A172 (cell line): Measurements from ENCODE around the gene LIN28B. TPM values are rescaled to one million over a fixed set of nuclear protein-coding genes. Genes with fewer than 3 reads are reported as not detected.
A peak's percentile ranks its signal among the peaks of the same experiment; 100 is the strongest.
"Not testable (repeated sequence)": the region's sequence is repeated elsewhere in the genome, so short reads cannot be mapped to it uniquely, and the experiment has no call there.

Experiments used
- DNase-seq: peaks from one replicate; pipeline ENCODE4 v3.0.0-alpha.2; 2015; ENCODE audit warnings: low spot score
- total RNA-seq: library from RNA; depleted of rRNA; stranded (reverse); fragments of >200 nt; shearing (Covaris generic); gene quantifications from 2 replicates; pipeline ENCODE4 v1.2.3, GENCODE V29; 2014

LIN28B gene
- total RNA-seq, 1 experiment from 2014 or later = not detected

GRCh38 chr6:105013459-105013858 is 56.6 kb downstream of the LIN28B start:
- not testable (repeated sequence) for DNase-seq

- DNase-seq = no peak
These were observed 57.5 kb downstream of the LIN28B start for GRCh38 chr6:105014448-105014847.

- no peak for DNase-seq
These were observed 58.0 kb downstream of the LIN28B start for GRCh38 chr6:105014954-105015353.

- peak; percentile 36 for DNase-seq
These were observed 58.6 kb downstream of the LIN28B start for GRCh38 chr6:105015482-105015881.

GRCh38 chr6:105019285-105019684 is 62.4 kb downstream of the LIN28B start:
- no peak for DNase-seq

GRCh38 chr6:105021399-105021798 is 64.5 kb downstream of the LIN28B start:
- no peak for DNase-seq

- no peak for DNase-seq
These were observed 65.5 kb downstream of the LIN28B start for GRCh38 chr6:105022416-105022815.

GRCh38 chr6:105024803-105025202 is 67.9 kb downstream of the LIN28B start:
- DNase-seq = no peak

- DNase-seq = no peak
These were observed 72.0 kb downstream of the LIN28B start for GRCh38 chr6:105028898-105029297.

- DNase-seq = no peak
These were observed 72.7 kb downstream of the LIN28B start for GRCh38 chr6:105029581-105029980.

GRCh38 chr6:105034470-105034869 is 77.6 kb downstream of the LIN28B start:
- no peak for DNase-seq

- DNase-seq = no peak
These were observed 78.4 kb downstream of the LIN28B start for GRCh38 chr6:105035299-105035698.

- DNase-seq = no peak
These were observed 79.4 kb downstream of the LIN28B start for GRCh38 chr6:105036351-105036750.

- no peak for DNase-seq
These were observed 81.4 kb downstream of the LIN28B start for GRCh38 chr6:105038259-105038658.

- no peak for DNase-seq
These were observed 85.0 kb downstream of the LIN28B start for GRCh38 chr6:105041880-105042279.

- DNase-seq = no peak
These were observed 85.7 kb downstream of the LIN28B start for GRCh38 chr6:105042648-105043047.

GRCh38 chr6:105043979-105044378 is 87.1 kb downstream of the LIN28B start:
- no peak for DNase-seq

GRCh38 chr6:105045526-105045925 is 88.6 kb downstream of the LIN28B start:
- no peak for DNase-seq

GRCh38 chr6:105051941-105052471 is 95.1 kb downstream of the LIN28B start:
- DNase-seq = no peak

GRCh38 chr6:105056646-105057045 is 99.7 kb downstream of the LIN28B start:
- no peak for DNase-seq

- DNase-seq = no peak
These were observed 100.3 kb downstream of the LIN28B start for GRCh38 chr6:105057160-105057559.

- DNase-seq = no peak
These were observed 101.4 kb downstream of the LIN28B start for GRCh38 chr6:105058316-105058715.

- DNase-seq = no peak
These were observed 101.9 kb downstream of the LIN28B start for GRCh38 chr6:105058846-105059245.

GRCh38 chr6:105066233-105066632 is 109.3 kb downstream of the LIN28B start:
- no peak for DNase-seq
